H1 (cell line): ENCODE results near the gene CENPX. TPM values are rescaled to one million over a fixed set of nuclear protein-coding genes. Genes with fewer than 3 reads are reported as not detected.
A peak's percentile ranks its signal among the peaks of the same experiment; 100 is the strongest.

ENCODE experiments used
- CTCF ChIA-PET: fragments of 300-600 bp; sonication (Branson Sonifier 250); formaldehyde crosslinking; loops from one replicate; lab custom pipeline; 2021; ENCODE audit not compliant: partially characterized antibody; lab: Charles Lee
- POLR2A ChIA-PET: fragments of 300-600 bp; sonication (Branson Sonifier 250); formaldehyde crosslinking; loops from one replicate; lab custom pipeline; 2021; ENCODE audit warnings: inconsistent platforms; ENCODE audit not compliant: partially characterized antibody; lab: Charles Lee
- DNase-seq, 2 experiments: peaks; one replicate each; pipeline versions ENCODE4 v3.0.0 to v3.0.0-alpha.2; 2010 to 2022; ENCODE audit warnings: low spot score in 2 of 2, low read depth in 1 of 2, mixed read lengths in 1 of 2
- FAIRE-seq: peaks from 2 replicates; lab custom pipeline; 2011; peaks lifted over from hg19 to GRCh38; lab: Jason Lieb, UNC
- H2AFZ ChIP-seq: 2 replicates; pipeline ENCODE4 v1.8.1; 2012; ENCODE audit warnings: low read length, inconsistent platforms
- H2AK5ac ChIP-seq: 2 replicates; pipeline ENCODE4 v1.6.1; 2013; ENCODE audit warnings: low read depth, low read length
- H2BK120ac ChIP-seq: replicated peaks from 2 replicates; pipeline ENCODE3; 2013; ENCODE audit warnings: low read depth, low read length, inconsistent platforms
- H2BK12ac ChIP-seq: 2 replicates; pipeline ENCODE4 v1.6.1; 2013; ENCODE audit warnings: low read depth, low read length
- H2BK15ac ChIP-seq: 2 replicates; pipeline ENCODE4 v1.6.1; 2013; ENCODE audit warnings: low read length
- H2BK20ac ChIP-seq: 2 replicates; pipeline ENCODE4 v1.6.1; 2013; ENCODE audit warnings: low read length
- H2BK5ac ChIP-seq: 2 replicates; pipeline ENCODE4 v1.6.1; 2013; ENCODE audit warnings: low read depth, low read length
- H3K14ac ChIP-seq: 2 replicates; pipeline ENCODE4 v1.6.1; 2013; ENCODE audit warnings: inconsistent platforms; ENCODE audit not compliant: insufficient read length
- H3K18ac ChIP-seq: 2 replicates; pipeline ENCODE4 v1.6.1; 2013; ENCODE audit warnings: low read length; ENCODE audit errors: extremely low read depth
- H3K23ac ChIP-seq: 2 replicates; pipeline ENCODE4 v1.6.1; 2013; ENCODE audit warnings: inconsistent platforms; ENCODE audit not compliant: insufficient read length
- H3K23me2 ChIP-seq: 2 replicates; pipeline ENCODE4 v1.6.1; 2013; ENCODE audit warnings: low read depth, low read length
- H3K27ac ChIP-seq: 2 replicates; pipeline ENCODE4 v1.6.1; 2011; ENCODE audit warnings: low read depth, low read length, inconsistent platforms
- H3K27me3 ChIP-seq, 4 experiments: replicated peaks in 1 of 4; 1 replicate in 1 of 4; 2 replicates in 3 of 4; pipeline versions ENCODE4 v1.6.1 to v1.8.1; 2011 to 2013; ENCODE audit warnings: low read length in 3 of 4, mild to moderate bottlenecking in 3 of 4, inconsistent platforms in 2 of 4, mixed read lengths in 2 of 4, moderate library complexity in 1 of 4; ENCODE audit not compliant: control insufficient read depth in 3 of 4, insufficient read depth in 3 of 4; ENCODE audit errors: extremely low read depth in 1 of 4
- H3K36me3 ChIP-seq, 4 experiments: 2 replicates each; pipeline versions ENCODE4 v1.6.1 to v1.8.1; 2011 to 2013; ENCODE audit warnings: mild to moderate bottlenecking in 4 of 4, low read length in 3 of 4, moderate library complexity in 2 of 4, control low read depth in 1 of 4, inconsistent platforms in 1 of 4; ENCODE audit not compliant: insufficient read depth in 4 of 4, control insufficient read depth in 2 of 4
- H3K4ac ChIP-seq: replicated peaks from 2 replicates; pipeline ENCODE3; 2013; ENCODE audit warnings: low read length, low read depth, mixed read lengths, inconsistent platforms; ENCODE audit not compliant: insufficient read length
- H3K4me1 ChIP-seq, 4 experiments: replicated peaks in 1 of 4; 1 replicate in 1 of 4; 2 replicates in 3 of 4; pipeline versions ENCODE4 v1.6.1 to v1.8.1; 2011 to 2013; ENCODE audit warnings: low read length in 3 of 4, inconsistent platforms in 2 of 4, mixed read lengths in 1 of 4; ENCODE audit not compliant: insufficient read depth in 4 of 4, control insufficient read depth in 3 of 4
- H3K4me2 ChIP-seq, 2 experiments: 2 replicates each; pipeline versions ENCODE4 v1.6.1 to v1.8.1; 2011 to 2013; ENCODE audit warnings: low read depth in 2 of 2, low read length in 2 of 2, control low read depth in 1 of 2, inconsistent platforms in 1 of 2, mild to moderate bottlenecking in 1 of 2; ENCODE audit not compliant: insufficient read depth in 1 of 2
- H3K4me3 ChIP-seq, 4 experiments: fragments of 200-600, 300-600 bp in 1 of 4; sonication (generic), shearing (Covaris generic), sonication (Bioruptor Twin) in 1 of 4; 2 replicates each; pipeline versions ENCODE4 v1.5.1 to v1.8.1; 2011 to 2016; ENCODE audit warnings: low read length in 4 of 4, low read depth in 3 of 4, control low read depth in 2 of 4, inconsistent platforms in 2 of 4, mild to moderate bottlenecking in 2 of 4, mixed read lengths in 1 of 4, moderate library complexity in 1 of 4; ENCODE audit not compliant: insufficient read depth in 2 of 4; ENCODE audit errors: extremely low read depth in 1 of 4
- H3K56ac ChIP-seq: replicated peaks from 2 replicates; pipeline ENCODE3; 2013; ENCODE audit warnings: low read depth, mild to moderate bottlenecking, mixed read lengths, low read length, inconsistent platforms; ENCODE audit not compliant: insufficient read length
- H3K79me1 ChIP-seq: 2 replicates; pipeline ENCODE4 v1.6.1; 2013; ENCODE audit warnings: low read depth, low read length, control low read depth
- H3K79me2 ChIP-seq, 2 experiments: 2 replicates each; pipeline versions ENCODE4 v1.6.1 to v1.8.1; 2012 to 2013; ENCODE audit warnings: low read length in 2 of 2, mild to moderate bottlenecking in 2 of 2, inconsistent platforms in 1 of 2; ENCODE audit not compliant: insufficient read depth in 2 of 2, control insufficient read depth in 1 of 2
- H3K9ac ChIP-seq, 4 experiments: replicated peaks in 1 of 4; 1 replicate in 1 of 4; 2 replicates in 3 of 4; pipeline versions ENCODE4 v1.6.1 to v1.8.1; 2011 to 2013; ENCODE audit warnings: low read depth in 3 of 4, low read length in 3 of 4, control low read depth in 2 of 4, mild to moderate bottlenecking in 2 of 4, moderate library complexity in 2 of 4, inconsistent platforms in 1 of 4; ENCODE audit errors: extremely low read depth in 1 of 4
- H3K9me3 ChIP-seq, 2 experiments: 2 replicates each; pipeline versions ENCODE4 v1.6.1 to v1.8.1; 2012 to 2013; ENCODE audit warnings: mild to moderate bottlenecking in 2 of 2, moderate library complexity in 2 of 2, control low read depth in 1 of 2, inconsistent platforms in 1 of 2, low read depth in 1 of 2, low read length in 1 of 2, mixed read lengths in 1 of 2; ENCODE audit not compliant: insufficient read depth in 2 of 2
- H4K20me1 ChIP-seq, 2 experiments: replicated peaks in 1 of 2; 2 replicates each; pipeline versions ENCODE3 to v1.8.1; 2011 to 2013; ENCODE audit warnings: inconsistent platforms in 2 of 2, low read length in 2 of 2, mild to moderate bottlenecking in 1 of 2; ENCODE audit not compliant: insufficient read depth in 2 of 2, control insufficient read depth in 1 of 2
- H4K5ac ChIP-seq: 2 replicates; pipeline ENCODE4 v1.6.1; 2013; ENCODE audit warnings: low read length, low read depth, mixed read lengths, inconsistent platforms; ENCODE audit not compliant: insufficient read length
- H4K8ac ChIP-seq: 2 replicates; pipeline ENCODE4 v1.8.0; 2013; ENCODE audit warnings: mild to moderate bottlenecking, moderate library complexity, low read length, inconsistent platforms; ENCODE audit not compliant: insufficient read depth; ENCODE audit errors: extremely low read depth
- H4K91ac ChIP-seq: replicated peaks from 2 replicates; pipeline ENCODE3; 2013; ENCODE audit warnings: low read length, mixed read lengths, inconsistent platforms; ENCODE audit not compliant: insufficient read length
- RAD21 ChIP-seq, 2 experiments: IDR thresholded peaks in 1 of 2; conservative IDR thresholded peaks in 1 of 2; 2 replicates each; pipeline ENCODE4 v1.6.1; 2011; ENCODE audit warnings: low read depth in 2 of 2, low read length in 2 of 2, improper control_type of control experiment in 1 of 2, inconsistent platforms in 1 of 2, mild to moderate bottlenecking in 1 of 2, moderate library complexity in 1 of 2
- RFX5 ChIP-seq: IDR thresholded peaks from 2 replicates; pipeline ENCODE4 v1.6.1; 2011; ENCODE audit warnings: low read depth, low read length, improper control_type of control experiment, borderline replicate concordance
- SIN3A ChIP-seq, 2 experiments: IDR thresholded peaks in 1 of 2; conservative IDR thresholded peaks in 1 of 2; 2 replicates each; pipeline ENCODE4 v1.6.1; 2011 to 2012; ENCODE audit warnings: low read length in 2 of 2, improper control_type of control experiment in 1 of 2, low read depth in 1 of 2, mild to moderate bottlenecking in 1 of 2
- WGBS, 2 experiments: shearing (Covaris generic) in 1 of 2; methylation state at CpG; one replicate each; pipeline versions ENCODE4 v1.1.6 to v1.1.7; 2013 to 2015; ENCODE audit warnings: low lambda C conversion rate in 2 of 2, mixed read lengths in 2 of 2, inconsistent platforms in 1 of 2, low coverage in 1 of 2, missing lambda C conversion rate in 1 of 2; ENCODE audit not compliant: insufficient replicate concordance in 2 of 2, insufficient coverage in 1 of 2, insufficient read length in 1 of 2; ENCODE audit errors: extremely low coverage in 1 of 2, missing lambda C conversion rate in 1 of 2; 5-methylcytosine and 5-hydroxymethylcytosine counted together
- polyA plus RNA-seq, 7 experiments: library from polyadenylated mRNA; depleted of rRNA in 3 of 7; stranded (reverse) in 5 of 7; unstranded in 2 of 7; fragments of >200 nt in 5 of 7; fragments of 200-250 nt in 2 of 7; gene quantifications; 1 replicate in 5 of 7; 2 replicates in 1 of 7; 4 replicates in 1 of 7; pipeline versions ENCODE4 v1.2.1 to v1.2.3, GENCODE V29; 2011 to 2013; ENCODE audit warnings: missing spikeins in 2 of 7, mixed read lengths in 2 of 7
- total RNA-seq: library from RNA; stranded (reverse); fragmentation: NEBNext Ultra II Directional; extraction: Animal tissue kit (Norgen Biotek cat#: 25700); gene quantifications from 2 replicates; pipeline ENCODE4 v1.2.1, GENCODE V29; 2021
- TF ChIP-seq, protein P1 (sequence below), 3 experiments: IDR thresholded peaks; 1 replicate in 2 of 3; 2 replicates in 1 of 3; pipeline versions ENCODE4 v1.5.1 to v1.6.1; 2011; ENCODE audit warnings: low read length in 3 of 3, mild to moderate bottlenecking in 3 of 3, inconsistent platforms in 2 of 3, low read depth in 1 of 3, moderate library complexity in 1 of 3; ENCODE audit not compliant: insufficient read depth in 1 of 3; ENCODE audit errors: control extremely low read depth in 1 of 3

CENPX gene
- total and polyA plus RNA-seq, 2 of the 8 experiments (the other 6 are each of a cell fraction or from before 2014, with no cell fraction given): 116 to 122 TPM

DNA sequence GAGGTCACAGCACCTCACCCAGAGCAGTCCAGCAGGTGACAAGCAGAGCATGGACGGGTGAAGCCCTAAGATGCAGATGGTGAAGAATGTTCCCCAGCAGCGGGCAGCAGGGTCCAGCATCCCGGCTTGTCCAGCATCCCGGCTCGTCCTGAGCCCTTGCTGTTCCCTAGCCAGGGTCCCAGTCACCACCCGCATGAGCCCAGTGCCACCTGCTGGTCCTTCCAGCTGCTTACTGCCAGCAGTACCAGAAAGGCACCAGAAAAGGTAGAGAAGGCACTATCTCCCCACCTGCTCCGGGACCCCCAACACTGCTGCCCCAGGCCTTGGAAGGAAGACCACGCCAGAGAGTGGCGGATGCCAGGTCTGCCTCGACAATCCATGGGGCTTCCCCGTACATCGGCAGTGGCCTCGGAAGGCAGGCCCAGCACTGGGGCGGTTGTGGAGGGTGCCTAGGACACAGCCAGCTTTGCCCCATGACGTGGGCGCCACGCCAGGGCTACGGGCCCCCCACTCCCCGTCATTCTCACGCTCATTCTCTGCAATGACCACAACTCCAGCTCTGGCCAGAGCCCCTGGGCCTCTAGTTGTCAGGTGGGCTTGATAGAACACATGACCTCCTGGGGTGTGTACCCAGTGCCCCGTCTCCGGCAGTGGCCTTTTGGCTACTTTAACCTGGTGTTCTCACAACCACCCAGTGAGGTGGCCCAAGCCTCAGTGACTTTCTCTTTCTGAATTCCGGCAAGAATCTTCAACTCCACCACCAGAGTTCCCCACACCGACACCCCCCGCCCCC lies 1.4 kb downstream of the CENPX start:
- Histone ChIP-seq H4K20me1 (peaks cover 7 to 14% of the 10 kb centered on the region in 2 experiments), H3K27ac (no peak overlapping the region), H4K5ac (no peak overlapping the region), H4K8ac (no peak overlapping the region), H3K4me1 (peaks cover 0 to 14% (median 8%) of the 10 kb centered on the region in 4 experiments; a peak in 5 of 7 replicates), H2BK5ac (no peak overlapping the region), H3K36me3 (no peaks in the 10 kb centered on the region), H2BK20ac (no peak overlapping the region), H2AFZ (no peak overlapping the region), H2BK15ac (no peak overlapping the region), H3K9ac (no peak overlapping the region; a peak in 1 of 7 replicates), H4K91ac (no peak overlapping the region), H3K4me2 (peak overlapping the region; percentile 87 to 92; a peak in 3 of 4 replicates), H3K4ac (peak overlapping the region; percentile 44), H3K9me3 (no peaks in the 10 kb centered on the region), H2BK120ac (no peak overlapping the region), H3K14ac (no peak overlapping the region), H2AK5ac (no peak overlapping the region), H3K79me2 (peaks cover 0 to 12% of the 10 kb centered on the region in 2 experiments; a peak in 1 of 4 replicates), H3K27me3 (no peaks in the 10 kb centered on the region), H2BK12ac (no peak overlapping the region), H3K18ac (no peak overlapping the region), H3K23ac (no peak overlapping the region), H3K56ac (no peak overlapping the region), H3K4me3 (peak overlapping the region; percentile 83 to 93 (median 86); a peak in 5 of 8 replicates), H3K79me1 (peaks cover 4% of the 10 kb centered on the region; the same call in 1 of the 2 replicates), H3K23me2 (peaks cover 12% of the 10 kb centered on the region)
- DNase-seq (no peak), FAIRE-seq (no peak)
- TF ChIP-seq RAD21 (IDR thresholded peaks at IDR 0.05 in 1 of 2, conservative IDR thresholded peaks at IDR 0.05 in 1 of 2; ENCODE audit: low read depth in 2 of 2, low read length in 2 of 2) (peak; percentile 56 to 75), SIN3A (conservative IDR thresholded peaks at IDR 0.05 in 1 of 2, IDR thresholded peaks at IDR 0.05 in 1 of 2; ENCODE audit: low read depth in 1 of 2, low read length in 2 of 2) (no peak), RFX5 (no peak)
- TF ChIP-seq, protein P1, sequence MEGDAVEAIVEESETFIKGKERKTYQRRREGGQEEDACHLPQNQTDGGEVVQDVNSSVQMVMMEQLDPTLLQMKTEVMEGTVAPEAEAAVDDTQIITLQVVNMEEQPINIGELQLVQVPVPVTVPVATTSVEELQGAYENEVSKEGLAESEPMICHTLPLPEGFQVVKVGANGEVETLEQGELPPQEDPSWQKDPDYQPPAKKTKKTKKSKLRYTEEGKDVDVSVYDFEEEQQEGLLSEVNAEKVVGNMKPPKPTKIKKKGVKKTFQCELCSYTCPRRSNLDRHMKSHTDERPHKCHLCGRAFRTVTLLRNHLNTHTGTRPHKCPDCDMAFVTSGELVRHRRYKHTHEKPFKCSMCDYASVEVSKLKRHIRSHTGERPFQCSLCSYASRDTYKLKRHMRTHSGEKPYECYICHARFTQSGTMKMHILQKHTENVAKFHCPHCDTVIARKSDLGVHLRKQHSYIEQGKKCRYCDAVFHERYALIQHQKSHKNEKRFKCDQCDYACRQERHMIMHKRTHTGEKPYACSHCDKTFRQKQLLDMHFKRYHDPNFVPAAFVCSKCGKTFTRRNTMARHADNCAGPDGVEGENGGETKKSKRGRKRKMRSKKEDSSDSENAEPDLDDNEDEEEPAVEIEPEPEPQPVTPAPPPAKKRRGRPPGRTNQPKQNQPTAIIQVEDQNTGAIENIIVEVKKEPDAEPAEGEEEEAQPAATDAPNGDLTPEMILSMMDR (IDR thresholded peaks at IDR 0.05; ENCODE audit: control extremely low read depth in 1 of 3, insufficient read depth in 1 of 3, low read depth in 1 of 3, low read length in 3 of 3): peak; percentile 47 to 55 (median 51)
- WGBS, 2 experiments: 93% methylated on average over 25 of the region's 25 CpGs; no CpG with 5 or more reads in 1 of the 2 experiments
- CTCF ChIA-PET: interaction anchor here (0.6 to 4.7 kb wide), 28 partner anchors 9 to 121 kb away, joined by 3 to 29 read pairs (median 6); partner anchors contain the start of genes ASPSCR1, DUS1L, MAFG and SIRT7
- POLR2A ChIA-PET: interaction anchor here (0.7 to 4.3 kb wide), 10 partner anchors 9 to 135 kb away, joined by 3 to 22 read pairs (median 7); partner anchors contain the start of genes FASN and RAC3
